ENCODE results near the gene CNOT4. TPM values are rescaled to one million over a fixed set of nuclear protein-coding genes. Genes with fewer than 3 reads are reported as not detected.

The CNOT4 gene, protein sequence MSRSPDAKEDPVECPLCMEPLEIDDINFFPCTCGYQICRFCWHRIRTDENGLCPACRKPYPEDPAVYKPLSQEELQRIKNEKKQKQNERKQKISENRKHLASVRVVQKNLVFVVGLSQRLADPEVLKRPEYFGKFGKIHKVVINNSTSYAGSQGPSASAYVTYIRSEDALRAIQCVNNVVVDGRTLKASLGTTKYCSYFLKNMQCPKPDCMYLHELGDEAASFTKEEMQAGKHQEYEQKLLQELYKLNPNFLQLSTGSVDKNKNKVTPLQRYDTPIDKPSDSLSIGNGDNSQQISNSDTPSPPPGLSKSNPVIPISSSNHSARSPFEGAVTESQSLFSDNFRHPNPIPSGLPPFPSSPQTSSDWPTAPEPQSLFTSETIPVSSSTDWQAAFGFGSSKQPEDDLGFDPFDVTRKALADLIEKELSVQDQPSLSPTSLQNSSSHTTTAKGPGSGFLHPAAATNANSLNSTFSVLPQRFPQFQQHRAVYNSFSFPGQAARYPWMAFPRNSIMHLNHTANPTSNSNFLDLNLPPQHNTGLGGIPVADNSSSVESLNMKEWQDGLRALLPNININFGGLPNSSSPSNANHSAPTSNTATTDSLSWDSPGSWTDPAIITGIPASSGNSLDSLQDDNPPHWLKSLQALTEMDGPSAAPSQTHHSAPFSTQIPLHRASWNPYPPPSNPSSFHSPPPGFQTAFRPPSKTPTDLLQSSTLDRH
- total RNA-seq = 26.0 and 27.3 TPM in 2 replicates

DNA sequence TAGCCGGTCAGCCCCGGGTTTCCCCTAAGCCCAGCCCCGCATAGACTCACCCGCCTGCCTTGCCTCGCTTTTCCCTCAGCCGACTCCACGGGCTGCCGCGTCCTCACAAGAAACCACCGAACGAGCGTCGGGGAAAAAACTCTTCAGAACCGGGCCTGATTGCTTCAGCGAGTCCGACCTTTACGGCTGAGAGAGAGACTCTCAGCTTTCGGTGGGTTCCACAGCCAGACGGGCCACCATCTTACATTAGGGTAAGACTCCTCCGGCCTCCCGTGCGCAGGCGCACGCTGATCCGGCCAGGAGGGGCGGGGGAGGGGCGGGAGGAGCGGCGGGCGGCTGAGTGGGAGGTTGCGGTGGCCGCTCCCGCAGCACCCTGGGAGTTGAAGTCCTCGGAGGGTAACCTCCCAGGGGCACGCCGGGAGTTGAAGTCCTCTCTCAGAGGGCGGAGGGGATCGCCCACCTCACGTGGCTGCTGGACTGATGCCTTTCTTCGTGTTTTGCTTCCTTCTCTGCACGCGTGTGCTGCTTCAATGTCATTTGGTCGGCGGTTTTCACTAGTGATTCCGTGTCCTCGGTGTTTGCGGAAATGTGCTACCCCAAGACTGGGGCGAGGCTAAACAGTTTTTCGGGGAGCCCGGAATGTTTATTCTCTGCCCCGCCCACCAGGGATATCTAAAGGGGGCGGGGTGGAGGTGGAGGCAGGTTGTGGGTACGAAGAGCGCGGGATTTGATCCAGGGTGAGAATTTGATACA is at the start of gene CNOT4:
CNOT4 (minus strand) TSS at position 264 of the 753 bp plus-strand sequence. CDS start 71,771 bp downstream, outside the sequence.
- intact Hi-C loops (cut with micrococcal nuclease) = loop anchor here (1.0 to 5.0 kb wide), 15 partner anchors 43 to 1383 kb away; partner anchors contain the start of genes AGBL3, BPGM, CYREN and LRGUK

DNA sequence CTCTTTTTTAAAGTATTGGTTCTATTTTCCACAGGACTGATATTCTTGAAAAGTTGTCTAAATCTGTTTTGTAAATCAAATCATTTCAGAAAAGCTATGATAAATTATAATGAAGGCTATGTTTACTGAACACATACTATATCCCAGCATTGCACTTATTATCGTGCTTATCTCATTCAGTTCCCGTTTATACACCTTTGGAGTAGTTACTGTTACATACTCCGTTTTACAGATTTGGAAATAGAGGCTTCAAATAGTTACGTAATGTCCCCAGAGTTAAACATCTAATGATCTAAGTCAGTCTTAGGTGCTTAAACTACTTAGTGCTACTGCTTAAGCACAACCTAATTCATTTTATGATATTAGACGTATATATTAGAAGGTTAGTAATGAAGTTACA is 49.0 kb upstream of the CNOT4 start:
- intact Hi-C loops (cut with micrococcal nuclease) = loop anchor here (1.0 kb wide), 3 partner anchors 278 to 913 kb away; partner anchors contain the start of genes BPGM and WDR91

DNA sequence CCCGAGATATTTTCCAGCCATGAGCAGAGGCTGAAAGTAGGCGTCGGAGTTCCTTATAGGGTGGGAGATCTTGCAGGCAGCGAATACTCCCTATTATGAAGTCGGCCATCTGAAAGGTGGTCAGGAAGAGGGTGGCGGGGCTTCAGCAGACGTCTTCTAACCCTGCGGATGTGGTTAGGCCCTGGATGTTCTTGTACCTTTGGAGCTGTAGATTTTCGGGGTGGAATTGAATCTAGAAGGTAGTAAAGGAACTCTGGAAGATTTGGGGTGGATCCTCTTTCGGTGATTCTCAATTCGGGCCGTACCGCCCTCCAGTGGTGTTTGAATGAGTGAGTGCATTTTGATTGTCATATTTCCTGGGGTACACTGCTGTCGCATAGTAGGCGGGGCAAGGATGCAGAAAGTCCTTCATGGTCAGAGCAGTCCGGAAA is 48.5 kb upstream of the CNOT4 start:
- intact Hi-C loops (cut with micrococcal nuclease) = loop anchor here (1.0 kb wide), 3 partner anchors 277 to 912 kb away; partner anchors contain the start of genes BPGM and WDR91

DNA sequence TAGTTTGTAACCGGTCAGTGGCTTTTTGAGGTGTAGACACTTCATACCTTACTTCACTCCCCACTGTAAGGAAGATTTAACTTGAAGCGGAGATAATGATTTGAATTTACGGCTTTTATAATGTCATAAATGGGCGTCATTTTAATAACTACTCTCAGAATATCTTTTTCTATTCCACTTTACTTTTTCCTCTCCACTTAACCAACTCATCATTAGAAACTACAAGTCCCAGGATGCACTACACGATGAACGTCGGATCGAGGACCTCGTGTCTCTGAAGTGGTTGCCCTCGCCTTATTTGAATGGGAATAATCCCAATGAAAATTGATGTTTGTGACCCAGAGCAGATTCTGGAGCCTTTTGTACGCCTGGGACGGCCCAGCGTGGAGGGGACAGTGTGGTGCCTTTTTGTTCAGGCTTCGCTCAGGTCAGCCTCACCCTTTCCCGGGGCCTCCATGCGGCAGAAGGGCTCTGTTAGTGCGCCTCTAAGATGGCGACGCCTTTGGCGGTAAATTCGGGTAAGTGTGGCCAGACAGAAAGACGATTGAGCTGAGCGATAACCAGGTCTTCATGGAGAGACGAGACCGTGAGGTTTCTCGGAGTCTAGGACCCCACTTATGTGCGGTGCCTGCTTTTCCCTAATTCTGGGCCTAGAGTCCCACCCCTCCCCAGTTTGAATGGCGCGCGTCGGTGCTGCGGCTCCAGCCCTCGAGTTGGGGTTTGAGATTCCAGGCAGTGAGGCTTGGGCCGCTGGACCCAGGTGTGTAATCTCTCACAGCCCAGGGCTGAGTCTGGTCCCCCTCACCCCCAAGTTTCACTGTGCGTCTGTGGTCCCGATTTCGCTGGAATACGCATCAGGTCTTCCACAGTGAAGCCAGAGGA is 47.8 kb upstream of the CNOT4 start, which contains the start of gene NUP205:
NUP205 (plus strand) TSS at position 463 of the 882 bp plus-strand sequence; CDS start at position 491, 28 bp downstream.
- intact Hi-C loops (cut with micrococcal nuclease) = loop anchor here (1.0 kb wide), 13 partner anchors 18 to 1240 kb away; partner anchors contain the start of genes AGBL3, AKR1B1, BPGM and CNOT4

DNA sequence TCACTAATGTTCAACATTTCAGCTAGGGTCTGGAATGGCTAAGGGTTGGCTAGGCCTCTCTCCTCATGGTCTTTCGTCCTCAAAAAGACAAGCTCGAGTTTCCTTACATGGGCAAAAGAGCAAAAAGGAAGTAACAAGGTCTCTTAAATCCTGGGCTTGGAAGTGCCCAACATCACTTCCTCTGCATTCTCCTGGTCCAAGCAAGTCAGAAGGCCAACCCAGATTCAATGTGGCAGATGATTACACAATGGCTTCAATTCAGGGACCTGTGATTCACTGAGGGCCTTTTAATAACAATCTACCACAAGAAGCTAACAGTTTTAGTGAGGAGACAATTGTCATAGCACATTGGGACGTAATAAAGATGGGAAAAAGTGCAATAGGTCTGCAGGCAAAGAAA is 43.4 kb upstream of the CNOT4 start:
- intact Hi-C loops (cut with micrococcal nuclease) = no loop called here

DNA sequence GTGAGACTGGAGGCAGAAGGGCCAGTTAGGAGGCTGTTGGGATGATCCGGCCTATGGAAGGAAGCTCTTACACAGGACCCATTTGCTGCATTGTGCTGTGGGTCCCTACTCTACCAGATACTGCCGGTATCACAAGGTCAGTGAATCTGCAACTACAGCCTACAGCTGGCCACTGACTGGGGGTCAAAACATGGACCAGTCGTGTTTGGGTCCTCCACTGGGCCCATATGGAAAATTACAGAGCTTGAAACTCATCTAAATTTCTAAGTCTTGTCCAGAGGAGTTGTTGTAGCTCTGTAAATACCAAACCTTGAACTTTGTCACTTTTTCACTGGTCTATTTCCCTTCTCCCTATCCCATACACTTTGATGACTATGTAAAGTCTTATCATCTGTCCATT is 42.2 kb upstream of the CNOT4 start:
- intact Hi-C loops (cut with micrococcal nuclease) = no loop called here

DNA sequence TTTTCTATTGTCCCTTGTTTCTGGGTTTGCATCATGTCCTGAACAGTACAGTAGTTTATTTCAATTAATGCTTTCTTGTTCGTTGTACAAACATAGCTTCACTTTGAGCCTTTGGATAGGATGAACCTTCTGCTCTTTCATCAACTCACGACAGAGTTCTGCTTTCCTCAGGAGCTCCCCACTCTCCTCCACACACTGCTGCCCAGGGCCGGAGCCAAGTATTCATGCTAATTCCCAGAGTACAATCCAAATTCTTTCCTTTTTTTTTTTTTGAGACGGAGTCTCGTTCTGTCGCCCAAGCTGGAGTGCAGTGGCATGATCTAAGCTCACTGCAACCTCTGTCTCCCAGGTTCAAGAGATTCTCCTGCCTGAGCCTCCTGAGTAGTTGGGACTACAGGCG is 40.3 kb upstream of the CNOT4 start:
- intact Hi-C loops (cut with micrococcal nuclease) = no loop called here

DNA sequence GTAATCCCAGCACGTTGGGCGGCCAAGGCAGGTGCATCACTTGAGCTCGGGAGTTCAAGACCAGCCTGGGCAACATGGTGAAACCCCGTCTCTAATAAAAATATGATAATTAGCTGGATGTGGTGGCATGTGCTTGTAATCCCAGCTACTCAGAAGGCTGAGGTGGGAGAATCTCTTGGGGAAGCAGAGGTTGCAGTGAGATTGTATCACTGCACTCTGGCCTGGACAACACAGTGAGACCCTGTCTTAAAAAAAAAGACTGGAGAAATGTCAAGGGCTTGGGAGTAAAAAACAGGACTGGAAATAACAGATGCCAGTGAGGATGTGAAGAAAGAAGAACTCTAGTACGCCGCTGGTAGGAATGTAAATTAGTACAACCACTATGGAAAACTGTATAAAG is 31.1 kb upstream of the CNOT4 start:
- intact Hi-C loops (cut with micrococcal nuclease) = no loop called here

DNA sequence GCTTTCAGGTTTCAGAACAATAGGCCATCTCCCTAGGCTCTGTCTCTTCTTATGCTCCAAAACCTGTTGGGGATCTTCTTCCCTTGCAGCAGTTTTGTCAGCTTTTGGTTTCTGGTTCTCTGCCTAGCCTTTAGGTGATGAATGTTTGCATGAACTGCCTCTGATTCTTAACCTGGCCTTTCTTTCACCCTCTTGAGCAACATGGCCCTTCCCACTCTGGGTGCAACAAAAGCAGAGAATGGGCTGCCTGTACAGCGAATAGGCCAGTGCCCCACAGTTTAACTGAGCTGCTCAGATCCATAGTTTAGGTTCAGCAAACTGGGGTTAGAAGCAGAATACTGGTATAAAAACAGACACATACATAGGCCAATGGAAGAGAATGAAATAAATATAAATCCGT is 29.7 kb upstream of the CNOT4 start:
- intact Hi-C loops (cut with micrococcal nuclease) = no loop called here

DNA sequence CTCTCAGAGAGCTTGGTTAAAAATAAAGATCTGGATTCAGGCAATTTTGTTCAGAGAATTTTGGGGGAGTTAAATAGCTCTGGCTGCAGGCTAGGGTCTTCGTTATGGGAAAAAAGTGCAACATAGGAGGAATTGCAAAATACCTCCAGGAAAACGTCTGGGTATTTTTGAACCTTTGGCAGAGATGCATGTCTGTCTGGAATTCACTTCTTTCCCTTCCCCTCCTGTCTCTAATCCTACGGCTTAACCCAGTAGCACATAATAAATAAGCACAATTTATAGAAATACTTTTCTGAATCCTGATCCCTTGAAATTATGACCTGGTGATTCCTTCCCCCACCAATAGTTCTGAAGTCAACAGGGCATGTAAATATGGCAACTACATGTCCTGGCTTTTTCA is 28.5 kb upstream of the CNOT4 start:
- intact Hi-C loops (cut with micrococcal nuclease) = no loop called here

DNA sequence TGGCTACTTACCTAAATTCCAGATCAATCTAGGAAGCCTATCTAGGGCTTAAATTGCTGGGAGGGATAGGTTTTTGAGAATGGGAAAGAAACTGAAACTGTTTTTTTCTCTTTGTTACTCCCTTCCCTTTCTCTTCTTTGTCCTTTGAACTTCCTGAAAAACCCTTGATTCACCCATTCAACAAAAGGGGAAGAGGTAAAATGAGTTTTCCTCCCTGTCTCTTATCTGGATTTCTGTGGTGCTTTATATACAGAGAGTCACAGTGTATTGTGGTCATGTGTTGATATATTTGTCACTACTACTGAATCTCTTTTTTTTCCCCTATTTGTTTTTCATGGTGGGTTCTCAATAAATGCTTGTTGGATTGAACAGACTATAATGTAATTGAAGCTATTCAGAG is 28.0 kb upstream of the CNOT4 start:
- intact Hi-C loops (cut with micrococcal nuclease) = no loop called here

DNA sequence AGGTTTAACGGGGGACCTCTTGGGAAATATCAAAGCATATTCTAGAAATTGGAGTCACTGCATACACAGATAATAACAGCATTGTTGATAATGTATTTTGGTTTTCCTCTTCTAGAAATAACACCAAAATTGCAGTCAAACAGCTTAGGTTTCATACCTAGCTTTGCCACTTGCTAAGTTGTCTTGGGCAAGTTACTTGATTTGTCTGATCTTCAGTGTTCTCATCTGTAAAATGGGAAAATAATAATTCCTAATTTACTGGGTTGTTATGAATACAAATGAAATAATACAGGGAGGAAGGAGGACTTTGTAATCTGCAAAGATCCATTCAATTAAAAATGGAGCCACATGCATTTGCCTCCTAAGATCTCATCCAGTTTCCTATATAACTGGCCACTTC is 27.6 kb upstream of the CNOT4 start:
- intact Hi-C loops (cut with micrococcal nuclease) = no loop called here

DNA sequence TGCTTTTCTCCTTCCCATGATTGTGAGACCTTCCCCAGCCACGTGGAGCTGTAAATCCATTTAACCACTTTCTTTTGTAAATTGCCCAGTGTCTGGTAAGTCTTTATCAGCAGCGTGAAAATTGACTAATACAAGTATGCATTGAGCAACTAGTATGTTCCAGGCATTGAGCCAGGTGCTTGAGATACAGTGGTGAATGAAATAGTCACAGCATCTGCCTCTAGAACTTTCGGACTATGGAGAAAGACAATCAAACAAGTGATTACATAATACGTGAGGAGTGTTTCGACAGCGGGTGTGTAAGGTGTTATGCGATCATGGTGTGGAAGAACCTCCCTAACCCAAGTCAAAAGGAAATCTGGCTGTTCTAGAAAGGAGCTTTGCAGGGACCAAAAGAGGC is 26.2 kb upstream of the CNOT4 start:
- intact Hi-C loops (cut with micrococcal nuclease) = no loop called here

DNA sequence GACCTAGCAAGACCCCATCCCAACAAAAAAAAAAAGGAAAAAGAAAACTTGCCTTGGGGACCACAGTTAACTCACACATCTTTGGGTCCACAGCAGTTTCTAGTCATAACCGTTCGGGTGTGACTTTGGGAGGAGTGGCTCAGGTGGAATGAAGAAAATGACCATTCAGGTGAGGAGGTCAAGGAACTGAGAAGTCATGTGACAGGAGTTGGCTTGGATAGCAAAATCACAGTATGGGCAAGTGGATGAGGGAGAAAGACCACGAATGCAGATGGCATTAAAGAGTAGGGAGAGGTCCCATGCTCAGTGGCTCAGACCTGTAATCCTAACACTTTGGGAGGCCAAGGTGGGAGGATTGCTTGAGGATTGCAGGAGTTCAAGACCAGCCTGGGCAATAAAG is 17.1 kb upstream of the CNOT4 start:
- intact Hi-C loops (cut with micrococcal nuclease) = no loop called here

DNA sequence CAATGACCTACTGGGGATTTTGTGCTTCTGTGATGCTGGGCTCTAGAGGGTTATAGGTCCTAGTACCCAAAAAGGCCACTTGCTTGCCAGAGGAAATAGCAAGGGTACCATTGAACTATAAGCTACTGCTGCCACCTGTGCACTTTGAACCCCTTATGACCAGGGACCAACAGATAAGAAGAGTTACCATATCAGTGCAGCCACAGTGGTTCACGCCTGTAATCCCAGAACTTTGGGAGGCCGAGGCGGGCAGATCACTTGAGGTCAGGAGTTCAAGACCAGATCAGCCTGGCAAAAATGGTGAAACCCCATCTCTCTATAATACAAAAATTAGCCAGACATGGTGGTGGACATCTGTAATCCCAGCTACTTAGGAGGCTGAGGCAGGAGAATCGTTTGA is 15.5 kb upstream of the CNOT4 start:
- intact Hi-C loops (cut with micrococcal nuclease) = no loop called here

DNA sequence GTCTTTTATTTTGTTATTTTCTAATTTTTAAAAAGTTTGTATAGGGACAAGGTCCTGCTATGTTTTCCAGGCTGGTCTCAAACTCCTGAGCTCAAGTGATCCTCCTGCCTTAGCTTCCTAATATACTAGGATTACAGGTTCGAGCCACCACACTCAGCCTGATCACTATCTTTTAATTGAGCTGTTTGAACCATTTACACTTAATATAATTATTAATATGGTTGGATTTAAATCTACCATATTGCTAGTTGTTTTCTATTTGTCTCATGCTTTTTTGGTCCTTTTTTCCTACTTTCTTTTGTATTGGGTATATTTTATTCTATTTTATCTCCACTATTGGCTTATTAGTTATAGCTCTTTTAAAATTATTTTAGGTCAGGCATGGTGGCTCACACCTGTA is 13.2 kb upstream of the CNOT4 start:
- intact Hi-C loops (cut with micrococcal nuclease) = no loop called here

DNA sequence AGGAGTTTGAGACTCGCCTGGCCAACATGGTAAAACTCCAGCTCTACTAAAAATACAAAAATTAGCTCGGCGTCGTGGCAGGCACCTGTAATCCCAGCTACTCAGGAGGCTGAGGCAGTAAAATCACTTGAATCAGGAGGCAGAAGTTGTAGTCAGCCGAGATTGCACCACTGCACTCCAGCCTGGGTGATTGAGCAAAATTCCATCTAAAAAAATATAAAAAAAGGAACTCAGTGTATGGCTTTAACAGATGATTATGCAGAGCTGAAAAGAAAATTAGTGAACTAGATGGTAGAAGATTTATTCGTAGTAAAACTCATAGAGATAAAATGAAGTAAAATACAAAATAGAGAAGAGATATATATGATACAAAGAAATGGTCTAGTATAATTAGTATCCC is 12.6 kb upstream of the CNOT4 start:
- intact Hi-C loops (cut with micrococcal nuclease) = no loop called here

DNA sequence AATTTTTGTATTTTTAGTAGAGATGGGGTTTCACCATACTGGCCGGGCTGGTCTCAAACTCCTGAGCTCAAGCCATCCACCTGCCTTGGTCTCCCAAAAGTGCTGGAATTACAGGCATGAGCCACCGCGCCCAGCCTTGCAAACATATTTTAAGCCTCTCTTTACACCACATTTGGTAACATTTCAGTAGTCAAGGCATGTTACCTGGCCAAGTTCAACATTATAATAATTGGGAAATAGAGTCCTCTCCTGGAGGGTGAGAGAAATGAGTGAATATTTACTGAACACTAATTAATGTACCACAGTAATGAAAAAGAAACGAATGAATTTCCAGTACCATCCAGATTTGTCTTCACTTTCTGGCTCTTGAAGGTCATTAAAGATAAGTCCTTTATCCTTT is 10.0 kb upstream of the CNOT4 start:
- intact Hi-C loops (cut with micrococcal nuclease) = no loop called here

DNA sequence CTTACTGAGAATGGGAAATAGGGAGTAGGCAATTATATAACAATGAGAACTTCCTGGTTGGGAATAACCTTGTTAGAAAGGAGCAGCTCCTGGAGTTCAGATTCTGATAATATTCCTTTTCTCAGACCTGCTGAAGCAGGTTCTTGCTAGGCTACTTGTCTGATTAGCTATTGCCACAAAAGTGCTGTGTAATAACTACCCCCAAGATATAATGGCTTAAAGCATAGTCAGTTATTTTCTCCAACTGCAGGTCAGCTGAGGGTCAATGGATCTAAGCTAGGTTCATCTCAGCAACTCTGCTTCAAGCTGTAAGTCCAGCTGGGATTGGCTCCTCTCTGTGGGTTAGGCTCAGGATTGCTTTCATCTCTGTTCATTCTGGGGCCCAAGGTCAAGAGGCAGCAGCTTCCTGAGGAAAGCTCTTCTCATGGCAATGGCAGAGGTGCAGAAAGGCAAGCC is 9.4 kb upstream of the CNOT4 start:
- intact Hi-C loops (cut with micrococcal nuclease) = no loop called here

DNA sequence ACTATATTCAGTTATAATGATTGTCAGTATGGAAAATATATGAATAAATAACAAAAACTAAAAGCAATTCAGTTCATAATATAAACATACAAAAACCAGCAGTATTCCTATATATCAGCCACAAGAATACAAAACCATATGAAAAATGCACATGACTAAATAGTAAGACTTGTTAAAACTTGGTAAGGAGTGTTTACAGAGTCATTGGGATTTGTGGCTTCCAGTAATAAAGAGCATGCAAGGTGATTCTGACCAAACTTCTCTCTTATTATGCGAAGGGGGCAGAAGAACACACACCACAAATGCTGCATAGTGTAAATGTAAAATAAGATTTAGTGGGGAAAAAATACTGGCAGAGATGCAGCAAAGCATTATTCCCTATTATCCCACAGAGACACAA is 8.8 kb upstream of the CNOT4 start:
- intact Hi-C loops (cut with micrococcal nuclease) = no loop called here
